Adrenal gland (tissue), 12 donors: ENCODE data around the gene ADPRM. TPM values are rescaled to one million over a fixed set of nuclear protein-coding genes. Genes with fewer than 3 reads are reported as not detected.

Source experiments
- DNase-seq, 7 donors: peaks; one replicate each; pipeline ENCODE4 v3.0.0-alpha.2; 2019 to 2020
- H3K27ac ChIP-seq, 5 donors: fragments of 200-600 bp; sonication (generic) in 4 of 5; 1 replicate in 3 of 5; 2 replicates in 2 of 5; pipeline versions ENCODE4 v1.5.1 to v1.8.0; 2016 to 2020; ENCODE audit warnings: mild to moderate bottlenecking in 1 of 5
- H3K27me3 ChIP-seq: fragments of 200-600 bp; 2 replicates; pipeline ENCODE4 v1.8.0; 2021
- H3K36me3 ChIP-seq, 2 donors: fragments of 200-600 bp; replicated peaks in 1 of 2; 1 replicate in 1 of 2; 2 replicates in 1 of 2; pipeline versions ENCODE4 v1.5.1 to v1.8.0; 2018 to 2022
- H3K4me1 ChIP-seq, 2 donors: fragments of 200-600 bp; replicated peaks in 1 of 2; 1 replicate in 1 of 2; 2 replicates in 1 of 2; pipeline versions ENCODE4 v1.5.1 to v1.8.0; 2018 to 2021
- H3K4me3 ChIP-seq, 4 donors: fragments of 200-600 bp; sonication (generic) in 3 of 4; one replicate each; pipeline ENCODE4 v1.5.1; 2016 to 2018
- H3K9me3 ChIP-seq, 3 donors: fragments of 200-600 bp; sonication (generic) in 1 of 3; replicated peaks in 1 of 3; 1 replicate in 2 of 3; 2 replicates in 1 of 3; pipeline versions ENCODE4 v1.5.1 to v1.8.0; 2016 to 2021
- CTCF ChIP-seq, 6 experiments: fragments of 450-650 bp in 4 of 6; fragments of 200-600 bp in 2 of 6; sonication (generic) in 1 of 6; IDR thresholded peaks; 1 replicate in 5 of 6; 2 replicates in 1 of 6; pipeline versions ENCODE4 v1.5.1 to v1.8.0; 2016 to 2021; ENCODE audit warnings: antibody characterized with exemption in 6 of 6, mild to moderate bottlenecking in 2 of 6, moderate library complexity in 1 of 6
- POLR2A ChIP-seq, 2 donors: fragments of 450-650 bp; IDR thresholded peaks; one replicate each; pipeline ENCODE4 v1.6.1; 2017; ENCODE audit warnings: antibody characterized with exemption in 2 of 2, mild to moderate bottlenecking in 2 of 2, moderate library complexity in 1 of 2
- WGBS, 4 donors: extraction: QIAGEN DNeasy Blood & Tissue Kit in 2 of 4; methylation state at CpG; one replicate each; pipeline versions ENCODE4 v1.1.5 to v1.1.7; 2013 to 2017; 5-methylcytosine and 5-hydroxymethylcytosine counted together
- intact Hi-C, 2 donors: fragments of 100-400 bp; cut with DNase I; formaldehyde crosslinking; loops; one replicate each; pipeline versions ENCODE4 v1.14.1 to v1.15.0; 2022 to 2023
- polyA plus RNA-seq, 3 donors: library from polyadenylated mRNA; stranded (reverse); fragments of 200-250 nt in 2 of 3; fragments of 350-450 nt in 1 of 3; fragmentation: Illumina TruSeq in 1 of 3; extraction: RNeasy Lipid Tissue Mini Kit (QIAGEN cat#74804) in 1 of 3; gene quantifications; one replicate each; pipeline ENCODE4 v1.2.3, GENCODE V29; 2013 to 2014
- total RNA-seq, 9 donors: library from RNA; depleted of rRNA in 4 of 9; stranded (reverse); fragments of >200 nt in 4 of 9; fragments of 120-200 nt in 1 of 9; fragmentation: NEBNext Ultra II Directional in 1 of 9; extraction: Animal tissue kit (Norgen Biotek cat#: 25700) in 1 of 9; gene quantifications; one replicate each; pipeline versions ENCODE4 v1.1.0 to v1.2.4, GENCODE V29; 2013 to 2023
- donor health status: healthy with polysubstance abuse.
- donor health status: Bipolar disorder and iron deficiency.
- donor health status: DM: yes; HTN: yes; CAD: no.
- donor health status: DM: no; HTN: no; CAD: no.
- donor health status: DM: no; HTN: no; CAD: no.
- donor health status: DM: yes; HTN: yes; CAD: no.

Gene ADPRM
- total and polyA plus RNA-seq, 12 donors: 3.8 to 12.1 (median 8.2) TPM

- 85 to 90% (median 90%) methylated on average over 5 of the region's 5 CpGs for WGBS, 4 donors
- DNase-seq: no peak
- no peaks in the 10 kb centered on the region for H3K4me1 ChIP-seq
- H3K27me3 ChIP-seq: no peaks in the 10 kb centered on the region
- H3K27ac ChIP-seq: no peak overlapping the region
- H3K9me3 ChIP-seq: no peaks in the 10 kb centered on the region
- TF ChIP-seq POLR2A (IDR thresholded peaks at IDR 0.05) (no peak), CTCF (IDR thresholded peaks at IDR 0.05) (no peak)
- intact Hi-C loops: loop anchor here in 1 of 2 donors (10.0 kb wide), 1 partner anchor 195 kb away; no protein-coding TSS in a partner anchor
- no peak overlapping the region for H3K4me3 ChIP-seq
- H3K36me3 ChIP-seq: no peaks in the 10 kb centered on the region
Measured at GRCh38 chr17:10649602-10650001, 47.8 kb upstream of the ADPRM start.

GRCh38 chr17:10651927-10652326 is 45.5 kb upstream of the ADPRM start:
- Histone ChIP-seq H3K4me3 (no peak overlapping the region), H3K4me1 (no peaks in the 10 kb centered on the region), H3K9me3 (no peaks in the 10 kb centered on the region), H3K27ac (no peak overlapping the region), H3K27me3 (no peaks in the 10 kb centered on the region), H3K36me3 (no peaks in the 10 kb centered on the region)
- 69 to 96% (median 77%) methylated on average over 9 of the region's 9 CpGs for WGBS, 4 donors
- intact Hi-C loops: no loop called here
- TF ChIP-seq CTCF (IDR thresholded peaks at IDR 0.05) (no peak), POLR2A (IDR thresholded peaks at IDR 0.05) (no peak)
- DNase-seq: no peak

GRCh38 chr17:10652984-10653659 is 44.3 kb upstream of the ADPRM start:
- no peaks in the 10 kb centered on the region for H3K4me1 ChIP-seq
- WGBS, 4 donors: 52 to 73% (median 69%) methylated on average over 9 to 11 of the region's 11 CpGs
- no peaks in the 10 kb centered on the region for H3K9me3 ChIP-seq
- TF ChIP-seq CTCF (IDR thresholded peaks at IDR 0.05) (no peak), POLR2A (IDR thresholded peaks at IDR 0.05) (no peak)
- DNase-seq: peak in 2 of 7 donors; percentile 14 to 21
- H3K27me3 ChIP-seq: no peaks in the 10 kb centered on the region
- no peak overlapping the region for H3K27ac ChIP-seq
- no peak overlapping the region for H3K4me3 ChIP-seq
- intact Hi-C loops: no loop called here
- no peaks in the 10 kb centered on the region for H3K36me3 ChIP-seq

- WGBS, 4 donors: 62 to 79% (median 76%) methylated on average over 5 of the region's 5 CpGs
- intact Hi-C loops: no loop called here
- H3K36me3 ChIP-seq: no peaks in the 10 kb centered on the region
- no peaks in the 10 kb centered on the region for H3K27me3 ChIP-seq
- TF ChIP-seq POLR2A (IDR thresholded peaks at IDR 0.05) (no peak), CTCF (IDR thresholded peaks at IDR 0.05) (no peak)
- DNase-seq: no peak
- H3K4me1 ChIP-seq: no peaks in the 10 kb centered on the region
- H3K27ac ChIP-seq: no peak overlapping the region
- H3K9me3 ChIP-seq: no peaks in the 10 kb centered on the region
- no peak overlapping the region for H3K4me3 ChIP-seq
Measured at GRCh38 chr17:10653987-10654386, 43.4 kb upstream of the ADPRM start.
